Measurements from ENCODE around the gene QRICH2.
"Not testable (repeated sequence)": the region's sequence is repeated elsewhere in the genome, so short reads cannot be mapped to it uniquely, and the experiment has no call there.

The QRICH2 gene

DNA sequence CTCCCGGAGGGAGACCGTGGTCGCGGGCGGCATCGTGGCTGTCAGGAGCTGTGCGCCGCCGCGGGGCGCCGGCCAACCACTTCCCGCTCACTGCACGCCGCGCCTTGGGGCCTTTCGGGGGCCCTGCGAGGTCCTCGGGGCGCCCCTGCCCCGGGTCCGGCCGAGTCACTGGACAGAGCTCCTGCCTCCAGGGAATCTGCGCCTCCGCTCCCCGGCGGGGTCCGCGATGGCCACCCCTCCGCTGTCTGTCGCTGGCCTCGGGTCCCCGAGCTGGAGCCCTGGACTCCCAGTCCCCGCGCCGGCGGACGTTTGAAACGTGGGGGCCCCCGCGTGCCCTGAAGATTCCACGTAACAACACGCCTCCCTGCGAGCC, at the start of gene QRICH2:
Gene QRICH2, minus strand, starts transcription at position 311 of the 373 bp plus-strand sequence. Its CDS starts 278 bp downstream, at position 33.
- no peak for DNase-seq

- DNase-seq = no peak
Observed at GRCh38 chr17:76357597-76358158, 49.6 kb upstream of the QRICH2 start.

GRCh38 chr17:76356803-76357456, 48.9 kb upstream of the QRICH2 start:
- no peak for DNase-seq

- DNase-seq = no peak
Observed at GRCh38 chr17:76354747-76355310, 46.8 kb upstream of the QRICH2 start.

DNA sequence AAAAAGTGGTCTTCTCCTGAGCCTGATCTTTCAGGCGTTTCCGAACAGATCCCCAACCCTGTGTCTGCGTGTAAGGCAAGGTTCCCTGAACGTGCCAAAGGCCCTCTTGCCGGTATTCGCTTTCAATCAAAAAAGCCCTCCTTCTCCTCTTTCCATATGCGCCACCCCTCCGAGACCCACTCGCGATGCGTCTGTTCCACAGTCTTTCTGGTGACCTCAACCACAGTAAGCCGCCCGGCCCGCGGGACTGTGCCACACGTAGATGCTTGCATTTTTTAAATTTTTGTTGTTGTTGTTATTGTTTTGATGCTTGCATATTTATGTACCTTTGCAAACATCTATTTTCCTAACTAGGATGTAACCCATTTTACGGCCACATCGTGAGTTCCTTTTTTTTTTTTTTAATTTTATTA, 46.2 kb upstream of the QRICH2 start:
- DNase-seq = no peak

- DNase-seq = peak; percentile 93
Observed at GRCh38 chr17:76353599-76354316, 45.7 kb upstream of the QRICH2 start, which contains the start of gene PRPSAP1. PRPSAP1 (minus strand) TSS chr17:76353916; CDS start chr17:76353703, 213 bp downstream.

- DNase-seq = peak; percentile 21
Observed at GRCh38 chr17:76353004-76353598, 45.0 kb upstream of the QRICH2 start.

- DNase-seq = no peak
Observed at GRCh38 chr17:76351526-76352071, 43.5 kb upstream of the QRICH2 start.

GRCh38 chr17:76350463-76350862, 42.4 kb upstream of the QRICH2 start:
- DNase-seq = no peak

GRCh38 chr17:76346936-76347335, 38.9 kb upstream of the QRICH2 start:
- not testable (repeated sequence) for DNase-seq

GRCh38 chr17:76345377-76345974, 37.4 kb upstream of the QRICH2 start:
- DNase-seq = no peak

- no peak for DNase-seq
Observed at GRCh38 chr17:76343106-76343505, 35.0 kb upstream of the QRICH2 start.

DNA sequence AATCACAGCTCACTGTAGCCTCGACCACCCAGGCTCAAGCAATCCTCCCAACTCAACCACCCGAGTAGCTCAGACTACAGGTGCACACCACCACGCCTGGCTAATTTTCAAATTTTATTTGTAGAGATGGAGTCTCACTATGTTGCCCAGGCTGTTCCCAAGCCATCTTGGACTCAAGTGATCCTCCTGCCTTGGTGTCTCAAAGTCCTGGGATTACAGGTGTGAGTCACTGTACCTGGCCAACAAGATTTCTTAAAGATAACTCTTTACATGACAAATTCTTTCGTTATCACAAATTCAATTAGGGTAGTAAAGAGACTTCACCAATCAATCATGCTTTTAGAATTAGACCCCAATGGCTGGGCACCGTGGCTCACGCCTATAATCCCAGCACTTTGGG, 33.2 kb upstream of the QRICH2 start:
- no peak for DNase-seq

DNA sequence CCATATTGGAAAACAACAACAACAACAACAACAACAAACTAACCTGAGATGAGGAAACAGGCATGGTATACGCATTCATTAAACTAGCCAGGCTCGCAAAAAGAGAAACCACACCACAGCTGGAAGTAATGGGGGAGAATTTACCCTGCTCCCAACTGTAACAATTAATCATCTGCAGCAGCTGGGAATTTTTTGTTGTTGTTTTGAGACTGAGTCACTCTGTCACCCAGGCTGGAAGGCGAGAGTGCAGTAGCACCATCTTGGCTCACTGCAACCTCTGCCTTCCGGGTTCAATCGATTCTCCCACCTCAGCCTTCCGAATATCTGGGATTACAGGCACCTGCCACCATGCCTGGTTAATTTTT, 29.3 kb upstream of the QRICH2 start:
- peak; percentile 50 for DNase-seq

DNA sequence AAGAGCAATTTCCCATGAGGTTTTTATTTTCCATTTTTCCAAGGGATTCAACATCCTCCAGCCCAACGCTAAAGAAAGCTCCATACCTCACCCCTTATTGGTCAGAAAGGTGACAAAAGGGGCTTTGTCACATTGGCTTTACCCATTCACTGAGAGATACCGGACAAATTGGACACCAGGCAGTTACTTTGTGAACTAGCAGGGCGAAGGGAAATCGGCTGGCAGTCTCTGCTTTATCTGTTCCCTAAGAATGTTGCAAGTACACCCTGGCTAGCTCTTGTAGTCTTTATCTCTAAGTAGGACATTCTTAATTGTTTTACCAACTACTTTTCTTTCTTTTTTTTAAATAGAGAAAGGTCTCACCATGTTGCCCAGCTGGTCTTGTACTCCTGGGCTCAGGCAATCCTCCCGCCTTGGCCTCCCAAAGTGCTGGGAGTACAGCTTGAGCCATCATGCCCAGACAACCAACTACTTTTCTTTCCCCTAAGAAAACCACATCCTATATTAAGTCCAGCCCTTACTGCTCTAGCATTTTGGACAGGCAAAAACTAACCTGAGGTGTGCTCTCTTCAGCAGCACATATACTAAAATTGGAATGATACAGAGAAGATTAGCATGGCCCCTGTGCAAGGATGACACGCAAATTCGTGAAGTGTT, 28.8 kb upstream of the QRICH2 start:
- DNase-seq = no peak

- DNase-seq = no peak
Observed at GRCh38 chr17:76335716-76336381, 27.8 kb upstream of the QRICH2 start.

- no peak for DNase-seq
Observed at GRCh38 chr17:76333673-76334505, 25.8 kb upstream of the QRICH2 start.

DNA sequence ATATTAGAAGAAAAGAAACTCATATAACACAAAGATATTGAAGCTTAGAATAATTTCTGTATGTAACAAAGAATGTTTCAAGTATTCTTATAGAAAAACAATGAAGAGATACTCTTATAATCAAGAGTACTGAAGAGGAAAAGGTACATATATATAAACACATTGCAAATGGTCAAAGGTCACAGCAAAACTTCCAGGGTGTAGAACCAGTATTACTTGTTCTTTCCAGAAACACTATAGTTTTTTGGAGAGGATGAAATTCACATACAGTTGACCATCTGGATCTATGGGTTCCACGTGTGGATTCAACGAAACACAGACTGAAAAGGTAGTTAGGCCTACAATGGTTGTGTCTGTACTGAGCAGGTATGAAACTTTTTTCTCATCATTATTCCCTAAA, 23.0 kb upstream of the QRICH2 start:
- DNase-seq = no peak

- DNase-seq = no peak
Observed at GRCh38 chr17:76329664-76330063, 21.6 kb upstream of the QRICH2 start.

DNA sequence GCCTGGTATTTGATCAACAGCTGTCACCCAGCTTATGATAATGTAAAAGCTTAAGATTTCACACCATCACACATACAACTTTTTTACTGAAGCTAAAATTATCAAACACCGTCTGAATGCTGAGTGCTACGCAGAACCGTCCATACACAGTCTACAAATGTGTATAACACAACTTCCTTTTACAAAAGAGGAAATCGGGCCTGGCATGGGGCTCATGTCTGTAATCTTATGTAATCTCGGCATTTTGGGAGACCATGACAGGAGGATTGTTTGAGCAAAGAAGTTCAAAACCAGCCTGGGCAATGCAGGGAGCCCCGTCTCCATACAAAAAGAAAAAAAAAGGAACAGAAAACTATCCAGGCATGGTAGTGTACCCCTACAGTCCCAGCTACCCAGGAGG, 19.6 kb upstream of the QRICH2 start:
- no peak for DNase-seq

GRCh38 chr17:76326306-76326705, 18.2 kb upstream of the QRICH2 start:
- DNase-seq = no peak
